Neutrophil (primary cell): ENCODE measurements around the gene HAVCR1.
"Not testable (repeated sequence)": the region's sequence is repeated elsewhere in the genome, so short reads cannot be mapped to it uniquely, and the experiment has no call there.

ENCODE experiments used
- H3K27ac ChIP-seq: fragments of 200-600 bp; sonication (generic); 2 replicates; pipeline ENCODE4 v1.5.1; 2016; ENCODE audit warnings: mild to moderate bottlenecking, moderate library complexity
- H3K27me3 ChIP-seq: fragments of 200-600 bp; sonication (generic); 2 replicates; pipeline ENCODE4 v1.6.0; 2016; ENCODE audit warnings: mild to moderate bottlenecking
- H3K36me3 ChIP-seq: fragments of 200-600 bp; sonication (generic); 2 replicates; pipeline ENCODE4 v1.5.1; 2017
- H3K4me1 ChIP-seq, 2 experiments: fragments of 200-600 bp in 1 of 2; sonication (generic) in 1 of 2; 1 replicate in 1 of 2; 2 replicates in 1 of 2; pipeline versions ENCODE4 v1.5.1 to v1.6.1; 2013 to 2016; ENCODE audit warnings: low read depth in 1 of 2, low read length in 1 of 2, mild to moderate bottlenecking in 1 of 2, moderate library complexity in 1 of 2; ENCODE audit not compliant: control insufficient read depth in 1 of 2, insufficient read depth in 1 of 2
- H3K4me3 ChIP-seq, 2 experiments: fragments of 200-600 bp in 1 of 2; sonication (generic) in 1 of 2; 1 replicate in 1 of 2; 2 replicates in 1 of 2; pipeline ENCODE4 v1.5.1; 2013 to 2016; ENCODE audit warnings: low read depth in 1 of 2, low read length in 1 of 2, mild to moderate bottlenecking in 1 of 2, moderate library complexity in 1 of 2
- H3K9me3 ChIP-seq: fragments of 200-600 bp; sonication (generic); 2 replicates; pipeline ENCODE4 v1.5.1; 2016
- CTCF ChIP-seq: fragments of 200-600 bp; sonication (generic); IDR thresholded peaks from 2 replicates; pipeline ENCODE4 v1.5.1; 2016; ENCODE audit warnings: antibody characterized with exemption

The HAVCR1 gene

GRCh38 chr5:157046041-157046440, 12.9 kb downstream of the HAVCR1 start:
- Histone ChIP-seq H3K4me1 (no peaks in the 10 kb centered on the region), H3K27ac (no peak overlapping the region), H3K4me3 (no peak overlapping the region), H3K9me3 (no peaks in the 10 kb centered on the region), H3K36me3 (no peaks in the 10 kb centered on the region), H3K27me3 (no peaks in the 10 kb centered on the region)
- TF ChIP-seq CTCF, result no peak

GRCh38 chr5:157045601-157046000, 13.3 kb downstream of the HAVCR1 start:
- H3K4me3 ChIP-seq, result no peak overlapping the region
- H3K9me3 ChIP-seq, result no peaks in the 10 kb centered on the region
- H3K4me1 ChIP-seq, result no peaks in the 10 kb centered on the region
- no peaks in the 10 kb centered on the region for H3K27me3 ChIP-seq
- no peaks in the 10 kb centered on the region for H3K36me3 ChIP-seq
- TF ChIP-seq CTCF, result no peak
- H3K27ac ChIP-seq, result no peak overlapping the region

GRCh38 chr5:157038568-157039187, 20.2 kb downstream of the HAVCR1 start:
- H3K36me3 ChIP-seq, result no peaks in the 10 kb centered on the region
- TF ChIP-seq CTCF, result no peak

GRCh38 chr5:157034106-157035072, 24.5 kb downstream of the HAVCR1 start:
- not testable (repeated sequence) for H3K4me1 ChIP-seq, H3K27ac ChIP-seq, H3K27me3 ChIP-seq, H3K36me3 ChIP-seq, H3K4me3 ChIP-seq, H3K9me3 ChIP-seq

More at GRCh38 chr5:157038568-157039187, 20.2 kb downstream of the HAVCR1 start:
- no peak overlapping the region for H3K4me3 ChIP-seq
- H3K4me1 ChIP-seq, result no peaks in the 10 kb centered on the region
- H3K27ac ChIP-seq, result no peak overlapping the region
- H3K9me3 ChIP-seq, result no peaks in the 10 kb centered on the region
- H3K27me3 ChIP-seq, result no peaks in the 10 kb centered on the region

DNA sequence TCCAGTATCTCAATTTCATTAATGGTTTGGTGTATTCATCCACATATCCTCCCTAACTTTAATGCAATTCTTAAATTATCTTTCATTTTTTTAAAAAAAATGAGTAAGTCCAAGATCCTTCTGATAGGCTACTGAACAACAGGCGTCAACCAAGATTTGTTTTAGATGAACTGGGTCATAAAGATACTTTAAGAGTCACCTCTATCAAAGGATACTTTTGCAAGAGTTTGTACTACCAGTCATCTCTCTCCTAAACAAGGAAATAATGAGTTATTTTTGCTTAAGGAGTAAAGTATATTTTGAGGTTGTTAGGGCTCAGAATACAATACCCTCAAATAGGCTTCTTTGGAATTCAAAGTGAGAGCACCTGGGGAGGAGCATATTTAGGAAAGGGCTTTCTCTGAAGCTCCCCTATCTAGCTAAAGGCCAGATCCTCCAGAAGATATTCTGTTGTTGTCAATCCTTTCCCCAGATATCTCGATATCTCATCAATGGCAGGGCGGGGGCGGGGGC, 25.8 kb downstream of the HAVCR1 start:
- Histone ChIP-seq H3K36me3 (no peaks in the 10 kb centered on the region), H3K4me1 (no peaks in the 10 kb centered on the region), H3K27ac (no peak overlapping the region), H3K9me3 (no peaks in the 10 kb centered on the region), H3K27me3 (peaks cover 5% of the 10 kb centered on the region), H3K4me3 (no peak overlapping the region)
- no peak for TF ChIP-seq CTCF

- no peak overlapping the region for H3K27ac ChIP-seq
- H3K4me3 ChIP-seq, result no peak overlapping the region
- TF ChIP-seq CTCF, result no peak
- no peaks in the 10 kb centered on the region for H3K4me1 ChIP-seq
- H3K9me3 ChIP-seq, result no peaks in the 10 kb centered on the region
- peaks cover 11% of the 10 kb centered on the region for H3K27me3 ChIP-seq
- no peaks in the 10 kb centered on the region for H3K36me3 ChIP-seq
Observed at GRCh38 chr5:157030692-157031091, 28.2 kb downstream of the HAVCR1 start.
